LNCAP (cell line): Measurements from ENCODE around the gene TBC1D7.

ENCODE experiments used
- TF ChIP-seq, protein P1 (sequence below): fragments of 450-650 bp; IDR thresholded peaks from 2 replicates; pipeline ENCODE4 v1.5.1; 2017; ENCODE audit warnings: mild to moderate bottlenecking

Gene TBC1D7

DNA sequence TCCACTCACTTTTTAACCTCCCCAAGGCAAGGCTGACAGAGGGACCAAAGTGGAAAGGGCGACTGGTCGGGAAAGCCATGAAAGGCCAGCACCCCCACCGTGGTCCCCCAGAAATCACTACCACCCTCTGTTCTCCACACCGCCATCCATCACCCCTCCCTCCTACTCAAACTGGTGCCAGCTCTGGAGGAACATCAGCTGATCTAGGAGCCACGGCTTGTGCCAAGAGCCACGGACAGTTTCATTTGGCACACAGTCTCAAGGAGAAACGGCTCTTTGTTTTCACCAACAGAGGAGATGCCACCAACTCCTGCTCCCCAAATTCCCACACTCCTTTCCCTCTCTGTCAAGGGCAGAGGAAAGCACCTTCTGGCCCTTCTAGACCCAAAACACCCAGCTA, 26.0 kb downstream of the TBC1D7 start:
- TF ChIP-seq, protein P1, sequence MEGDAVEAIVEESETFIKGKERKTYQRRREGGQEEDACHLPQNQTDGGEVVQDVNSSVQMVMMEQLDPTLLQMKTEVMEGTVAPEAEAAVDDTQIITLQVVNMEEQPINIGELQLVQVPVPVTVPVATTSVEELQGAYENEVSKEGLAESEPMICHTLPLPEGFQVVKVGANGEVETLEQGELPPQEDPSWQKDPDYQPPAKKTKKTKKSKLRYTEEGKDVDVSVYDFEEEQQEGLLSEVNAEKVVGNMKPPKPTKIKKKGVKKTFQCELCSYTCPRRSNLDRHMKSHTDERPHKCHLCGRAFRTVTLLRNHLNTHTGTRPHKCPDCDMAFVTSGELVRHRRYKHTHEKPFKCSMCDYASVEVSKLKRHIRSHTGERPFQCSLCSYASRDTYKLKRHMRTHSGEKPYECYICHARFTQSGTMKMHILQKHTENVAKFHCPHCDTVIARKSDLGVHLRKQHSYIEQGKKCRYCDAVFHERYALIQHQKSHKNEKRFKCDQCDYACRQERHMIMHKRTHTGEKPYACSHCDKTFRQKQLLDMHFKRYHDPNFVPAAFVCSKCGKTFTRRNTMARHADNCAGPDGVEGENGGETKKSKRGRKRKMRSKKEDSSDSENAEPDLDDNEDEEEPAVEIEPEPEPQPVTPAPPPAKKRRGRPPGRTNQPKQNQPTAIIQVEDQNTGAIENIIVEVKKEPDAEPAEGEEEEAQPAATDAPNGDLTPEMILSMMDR: no peak

DNA sequence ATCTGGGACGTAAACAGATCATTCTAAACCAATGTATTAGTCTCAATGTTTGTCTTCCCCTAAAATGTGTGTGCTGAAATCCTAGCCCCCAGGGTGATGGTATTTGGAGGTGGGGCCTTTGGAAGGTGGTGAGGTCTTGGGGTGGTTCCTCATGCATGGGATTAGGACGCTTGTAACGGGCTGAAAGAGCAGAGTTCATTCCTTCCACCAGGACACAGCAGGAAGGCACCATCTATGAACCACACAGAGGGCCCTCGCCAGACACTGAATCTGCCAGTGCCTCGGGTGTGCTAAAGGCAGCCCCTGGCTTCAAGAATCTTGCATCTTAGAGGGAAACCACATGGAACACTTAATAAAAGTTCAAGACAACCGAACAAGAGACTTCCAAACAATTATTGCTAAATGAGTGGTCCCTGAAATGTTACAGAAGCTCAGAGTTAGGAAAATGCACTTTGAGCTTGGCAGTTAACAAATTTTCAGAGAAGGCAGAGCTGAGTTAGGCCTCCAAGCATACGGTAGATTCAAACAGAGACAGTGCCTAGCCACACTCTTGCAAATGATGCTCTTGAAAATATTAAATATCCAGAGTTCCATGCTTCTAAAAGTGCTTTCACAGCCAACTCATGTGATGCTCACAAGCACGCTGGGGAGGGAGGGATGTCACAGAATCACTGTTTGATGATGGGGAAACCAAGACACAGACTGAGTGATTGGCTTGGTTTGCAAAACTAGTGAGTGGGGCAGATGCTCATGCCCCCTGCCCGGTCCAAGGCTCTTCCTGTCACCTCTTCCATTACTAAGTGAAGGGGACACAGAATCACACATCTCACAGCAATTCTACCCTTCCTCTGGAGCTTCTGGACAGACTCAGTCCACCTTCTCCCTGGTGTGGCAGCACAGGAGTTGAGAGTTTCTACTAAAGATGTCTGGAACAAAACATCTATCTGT, 27.4 kb downstream of the TBC1D7 start:
- TF ChIP-seq, protein P1: no peak

DNA sequence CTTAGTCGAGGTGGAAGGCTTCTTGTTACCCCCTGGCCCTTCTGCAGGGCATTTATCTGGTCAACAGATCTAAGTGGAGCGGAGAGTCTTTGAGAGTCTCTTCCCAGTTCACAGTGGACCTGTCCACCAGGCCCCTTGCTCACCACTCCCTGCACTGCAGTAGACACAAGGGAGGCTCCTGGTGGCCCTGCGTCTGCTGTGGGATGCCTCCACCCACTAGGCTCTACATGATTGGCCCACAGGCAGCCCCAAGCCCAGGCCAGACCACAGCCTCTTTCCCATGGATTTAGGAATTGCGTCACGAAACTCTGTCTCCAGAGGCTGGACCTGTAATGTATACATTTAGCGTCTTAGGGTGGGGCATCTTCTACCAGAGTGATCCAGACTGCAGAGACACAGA, 28.4 kb downstream of the TBC1D7 start:
- TF ChIP-seq, protein P1: no peak

DNA sequence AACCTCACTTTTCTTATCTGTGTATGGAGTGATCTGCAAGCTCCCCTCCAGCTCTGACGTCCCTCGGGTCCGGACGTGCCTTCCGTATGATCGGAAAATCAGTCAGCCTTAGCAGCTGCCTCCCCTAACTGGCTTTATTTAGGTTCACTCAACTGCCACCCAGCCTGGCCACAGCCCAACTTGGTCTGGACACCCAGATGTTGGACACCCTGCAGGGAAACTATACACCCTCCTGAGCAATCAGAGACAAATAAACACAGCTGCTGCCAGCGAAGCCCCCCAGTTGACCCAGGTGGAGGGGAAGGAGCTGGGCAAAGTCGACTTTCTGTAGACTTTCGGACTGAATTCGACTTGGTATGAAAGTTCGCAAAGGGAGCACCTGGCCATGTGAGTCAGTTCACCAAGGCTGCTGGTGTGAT, 28.9 kb downstream of the TBC1D7 start:
- TF ChIP-seq, protein P1: no peak

DNA sequence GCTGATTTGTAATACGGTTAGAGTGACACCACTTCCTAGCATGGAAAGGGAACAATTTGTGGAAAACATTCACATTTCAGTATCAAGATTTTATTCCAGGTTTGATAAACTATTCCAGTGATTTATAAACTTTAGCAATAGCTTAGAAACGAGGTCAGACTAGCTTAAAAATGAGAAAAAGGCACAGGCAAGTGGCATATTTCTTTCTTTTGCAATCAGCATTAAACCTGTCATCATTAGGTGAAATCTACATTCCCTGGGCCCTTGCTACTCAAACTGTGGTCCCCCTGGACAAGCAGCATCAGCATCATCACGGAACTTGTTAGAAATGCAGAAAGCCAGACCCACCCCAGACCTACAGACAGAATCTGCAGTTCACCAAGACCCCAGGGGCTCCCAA, 29.9 kb downstream of the TBC1D7 start:
- TF ChIP-seq, protein P1: no peak

DNA sequence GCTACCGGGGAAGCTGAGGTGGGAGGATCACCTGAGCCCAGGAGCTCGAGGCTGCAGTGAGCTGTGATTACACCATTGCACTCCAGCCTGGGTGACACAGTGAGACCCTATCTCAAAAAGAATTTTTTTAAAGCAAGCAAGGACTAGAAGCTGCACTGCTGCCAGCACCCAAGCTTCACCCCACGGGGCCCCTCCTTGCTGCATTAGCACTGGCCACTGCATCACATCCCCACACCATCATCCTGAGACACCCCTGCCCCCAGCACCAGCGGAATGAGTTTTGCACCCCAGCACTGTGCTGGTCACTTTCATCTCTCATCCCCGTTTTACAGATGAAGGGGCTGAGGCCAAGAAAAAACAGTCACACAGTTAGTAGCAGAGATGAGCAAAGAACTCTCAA, 30.9 kb downstream of the TBC1D7 start:
- TF ChIP-seq, protein P1: no peak

DNA sequence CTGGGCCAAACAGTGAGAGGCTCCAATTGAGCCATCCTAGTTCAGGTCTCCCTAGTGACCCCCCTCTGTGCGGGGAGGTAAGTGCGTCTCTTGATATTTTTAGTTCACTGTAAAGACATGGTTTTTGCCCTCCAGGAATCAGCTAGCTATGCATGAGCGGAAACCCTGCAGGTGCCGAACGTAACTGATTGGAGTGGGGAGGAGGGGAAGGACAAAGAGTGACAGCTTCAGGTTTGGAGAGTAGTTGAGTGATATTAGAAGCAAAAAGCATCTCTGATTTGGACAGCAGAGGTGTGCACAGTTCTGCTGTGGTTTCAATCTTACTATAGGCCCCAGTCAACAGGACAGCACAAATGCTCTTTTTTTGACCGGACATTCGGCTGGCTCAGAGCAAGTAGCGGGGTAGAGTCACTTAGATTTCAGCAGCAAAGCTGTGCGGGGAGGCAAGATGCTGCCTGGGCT, 31.8 kb downstream of the TBC1D7 start:
- TF ChIP-seq, protein P1: no peak
